Vagina (tissue), 2 donors: ENCODE results near the gene KMT2E.

Experiments
- POLR2A ChIP-seq, 2 donors: fragments of 450-650 bp; IDR thresholded peaks; one replicate each; pipeline ENCODE4 v1.6.1; 2017; ENCODE audit warnings: antibody characterized with exemption in 2 of 2, mild to moderate bottlenecking in 2 of 2, moderate library complexity in 2 of 2
- POLR2AphosphoS5 ChIP-seq, 2 donors: sonication (generic); formaldehyde crosslinking; IDR thresholded peaks; one replicate each; pipeline ENCODE4 v1.9.0; 2017; ENCODE audit warnings: antibody characterized with exemption in 2 of 2, mild to moderate bottlenecking in 2 of 2, low read depth in 1 of 2; ENCODE audit not compliant: insufficient read depth in 1 of 2
- TF ChIP-seq, protein P1 (sequence below), 3 experiments: fragments of 450-650 bp in 2 of 3; fragments of 200-600 bp in 1 of 3; sonication (generic) in 1 of 3; IDR thresholded peaks; one replicate each; pipeline ENCODE4 v1.5.1; 2017 to 2019; ENCODE audit warnings: antibody characterized with exemption in 3 of 3, mild to moderate bottlenecking in 2 of 3, moderate library complexity in 2 of 3

DNA sequence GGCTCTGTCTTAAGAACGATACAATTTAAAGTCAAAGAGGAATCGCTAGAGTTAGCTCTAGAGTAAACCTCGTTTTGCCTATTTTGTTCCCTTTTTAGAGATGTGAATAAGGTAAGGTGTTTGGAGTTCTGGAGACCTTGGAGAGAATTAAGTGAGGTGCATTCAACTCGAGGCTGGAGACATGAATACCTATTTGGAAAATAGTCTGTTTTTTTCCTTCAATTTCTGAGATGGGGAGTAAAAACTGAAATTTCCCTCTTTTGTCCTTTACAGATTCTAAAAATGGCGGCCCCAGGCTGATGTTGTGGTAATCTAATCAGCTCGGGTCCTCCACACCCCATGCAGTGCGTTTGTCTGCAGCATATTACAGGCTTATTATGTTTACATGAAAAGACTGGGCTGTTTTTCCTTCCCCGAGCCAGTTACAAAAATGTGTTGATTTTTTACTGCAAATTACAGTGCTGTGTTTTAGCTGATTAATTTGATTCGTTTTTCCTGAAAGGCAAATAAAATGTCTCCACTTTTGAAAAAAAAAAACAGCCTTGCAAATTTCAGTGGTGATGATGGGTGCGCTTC is 1.5 kb downstream of the KMT2E start:
- TF ChIP-seq, protein P1, sequence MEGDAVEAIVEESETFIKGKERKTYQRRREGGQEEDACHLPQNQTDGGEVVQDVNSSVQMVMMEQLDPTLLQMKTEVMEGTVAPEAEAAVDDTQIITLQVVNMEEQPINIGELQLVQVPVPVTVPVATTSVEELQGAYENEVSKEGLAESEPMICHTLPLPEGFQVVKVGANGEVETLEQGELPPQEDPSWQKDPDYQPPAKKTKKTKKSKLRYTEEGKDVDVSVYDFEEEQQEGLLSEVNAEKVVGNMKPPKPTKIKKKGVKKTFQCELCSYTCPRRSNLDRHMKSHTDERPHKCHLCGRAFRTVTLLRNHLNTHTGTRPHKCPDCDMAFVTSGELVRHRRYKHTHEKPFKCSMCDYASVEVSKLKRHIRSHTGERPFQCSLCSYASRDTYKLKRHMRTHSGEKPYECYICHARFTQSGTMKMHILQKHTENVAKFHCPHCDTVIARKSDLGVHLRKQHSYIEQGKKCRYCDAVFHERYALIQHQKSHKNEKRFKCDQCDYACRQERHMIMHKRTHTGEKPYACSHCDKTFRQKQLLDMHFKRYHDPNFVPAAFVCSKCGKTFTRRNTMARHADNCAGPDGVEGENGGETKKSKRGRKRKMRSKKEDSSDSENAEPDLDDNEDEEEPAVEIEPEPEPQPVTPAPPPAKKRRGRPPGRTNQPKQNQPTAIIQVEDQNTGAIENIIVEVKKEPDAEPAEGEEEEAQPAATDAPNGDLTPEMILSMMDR (IDR thresholded peaks at IDR 0.05) = no peak
- TF ChIP-seq POLR2AphosphoS5 (IDR thresholded peaks at IDR 0.05; ENCODE audit: insufficient read depth in 1 of 2, low read depth in 1 of 2) (no peak), POLR2A (IDR thresholded peaks at IDR 0.05) (no peak)
